ENCODE measurements around the gene ST6GAL2. TPM values are rescaled to one million over a fixed set of nuclear protein-coding genes. Genes with fewer than 3 reads are reported as not detected.
A peak's percentile ranks its signal among the peaks of the same experiment; 100 is the strongest.

Gene ST6GAL2
- total and polyA plus RNA-seq, 2 of the 8 experiments (the other 6 are each of a cell fraction or from before 2014, with no cell fraction given) = 2.7 to 17.5 TPM

GRCh38 chr2:106758901-106759497, 127.0 kb downstream of the ST6GAL2 start:
- no peak overlapping the region for H3K4me3 ChIP-seq (ENCODE audit: extremely low read depth in 1 of 4, insufficient read depth in 2 of 4, low read depth in 3 of 4, low read length in 4 of 4)
- no peak overlapping the region for H2BK20ac ChIP-seq (ENCODE audit: low read length)
- WGBS, 2 experiments (ENCODE audit: extremely low coverage in 1 of 2, insufficient coverage in 1 of 2, insufficient read length in 1 of 2, insufficient replicate concordance in 2 of 2, low coverage in 1 of 2, low lambda C conversion rate in 2 of 2, missing lambda C conversion rate in 1 of 2) = 95% methylated on average over 1 of the region's 1 CpG; no CpG with 5 or more reads in 1 of the 2 experiments
- no peaks in the 10 kb centered on the region for H3K79me2 ChIP-seq (ENCODE audit: control insufficient read depth in 1 of 2, insufficient read depth in 2 of 2, low read length in 2 of 2)
- H2AFZ ChIP-seq (ENCODE audit: low read length) = no peak overlapping the region
- no peaks in the 10 kb centered on the region for H3K27me3 ChIP-seq (replicated peaks in 1 of 4; ENCODE audit: control insufficient read depth in 3 of 4, extremely low read depth in 1 of 4, insufficient read depth in 3 of 4, low read length in 3 of 4)
- peak overlapping the region; percentile 37 for H4K5ac ChIP-seq (ENCODE audit: insufficient read length, low read depth, low read length)
- no peak for TF ChIP-seq ASH2L (IDR thresholded peaks at IDR 0.05; ENCODE audit: low read length)
- H3K56ac ChIP-seq (replicated peaks; ENCODE audit: insufficient read length, low read depth, low read length) = no peak overlapping the region
- H4K20me1 ChIP-seq (replicated peaks in 1 of 2; ENCODE audit: control insufficient read depth in 1 of 2, insufficient read depth in 2 of 2, low read length in 2 of 2) = no peaks in the 10 kb centered on the region
- no peaks in the 10 kb centered on the region for H3K36me3 ChIP-seq (ENCODE audit: control insufficient read depth in 2 of 4, insufficient read depth in 4 of 4, low read length in 3 of 4)
- H3K4me2 ChIP-seq (ENCODE audit: insufficient read depth in 1 of 2, low read depth in 2 of 2, low read length in 2 of 2) = no peak overlapping the region
- no peak overlapping the region for H3K23ac ChIP-seq (ENCODE audit: insufficient read length)
- ChIA-PET POLR2A (ENCODE audit: partially characterized antibody) (no interaction called here), CTCF (ENCODE audit: partially characterized antibody) (no interaction called here)
- H3K79me1 ChIP-seq (ENCODE audit: low read depth, low read length) = no peaks in the 10 kb centered on the region
- H3K9ac ChIP-seq (replicated peaks in 1 of 4; ENCODE audit: extremely low read depth in 1 of 4, low read depth in 3 of 4, low read length in 3 of 4) = no peak overlapping the region
- no peak overlapping the region for H2AK5ac ChIP-seq (ENCODE audit: low read depth, low read length)
- no peak overlapping the region for H4K8ac ChIP-seq (ENCODE audit: extremely low read depth, insufficient read depth, low read length)
- H3K27ac ChIP-seq (ENCODE audit: low read depth, low read length) = no peak overlapping the region
- H4K91ac ChIP-seq (replicated peaks; ENCODE audit: insufficient read length, low read length) = peak overlapping the region; percentile 14
- no peaks in the 10 kb centered on the region for H3K9me3 ChIP-seq (ENCODE audit: insufficient read depth in 2 of 2, low read depth in 1 of 2, low read length in 1 of 2)
- no peak overlapping the region for H2BK15ac ChIP-seq (ENCODE audit: low read length)
- no peak for DNase-seq (ENCODE audit: low read depth in 1 of 2, low spot score in 2 of 2)
- no peak for FAIRE-seq
- H3K23me2 ChIP-seq (ENCODE audit: low read depth, low read length) = no peaks in the 10 kb centered on the region
- H2BK5ac ChIP-seq (ENCODE audit: low read depth, low read length) = peak overlapping the region; percentile 55; the same call in 1 of the 2 replicates
- no peak overlapping the region for H3K14ac ChIP-seq (ENCODE audit: insufficient read length)
- peak overlapping the region; percentile 75 for H3K18ac ChIP-seq (ENCODE audit: extremely low read depth, low read length)
- no peak overlapping the region for H3K4ac ChIP-seq (replicated peaks; ENCODE audit: insufficient read length, low read depth, low read length)
- H2BK120ac ChIP-seq (replicated peaks; ENCODE audit: low read depth, low read length) = no peak overlapping the region
- no peaks in the 10 kb centered on the region; a peak in 1 of 7 replicates for H3K4me1 ChIP-seq (replicated peaks in 1 of 4; ENCODE audit: control insufficient read depth in 3 of 4, insufficient read depth in 4 of 4, low read length in 3 of 4)
- no peak overlapping the region; the same call in 1 of the 2 replicates for H2BK12ac ChIP-seq (ENCODE audit: low read depth, low read length)

Data from H1 (cell line).